22Rv1 (cell line): ENCODE measurements around the gene ARL10.

Experiments
- ZFX ChIP-seq: fragments of 450-650 bp; IDR thresholded peaks from 2 replicates; pipeline ENCODE4 v1.6.1; 2017; ENCODE audit warnings: antibody characterized with exemption, borderline replicate concordance
- TF ChIP-seq, protein P1 (sequence below): fragments of 450-650 bp; IDR thresholded peaks from 2 replicates; pipeline ENCODE4 v1.5.1; 2017; ENCODE audit warnings: mild to moderate bottlenecking

DNA sequence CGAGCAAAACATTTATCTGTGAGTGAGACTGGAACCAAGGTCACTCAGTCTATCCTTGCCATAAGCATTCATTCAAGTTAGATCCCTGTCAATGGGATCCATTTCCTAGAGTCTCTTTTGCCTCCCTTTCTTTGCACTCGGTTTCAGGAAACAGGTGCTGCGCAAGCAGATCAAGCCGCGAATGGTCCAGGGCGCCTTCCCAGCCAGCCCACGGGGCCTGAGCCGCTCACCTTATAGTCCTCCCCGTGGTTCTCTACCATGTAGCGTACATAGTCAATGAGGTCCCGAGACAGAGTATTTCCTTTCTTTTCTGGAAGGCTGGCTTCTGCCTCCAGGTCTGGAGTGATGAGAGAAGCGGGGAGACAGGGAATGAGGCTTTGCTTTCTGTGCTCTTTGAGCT is 19.7 kb downstream of the ARL10 start:
- TF ChIP-seq, protein P1, sequence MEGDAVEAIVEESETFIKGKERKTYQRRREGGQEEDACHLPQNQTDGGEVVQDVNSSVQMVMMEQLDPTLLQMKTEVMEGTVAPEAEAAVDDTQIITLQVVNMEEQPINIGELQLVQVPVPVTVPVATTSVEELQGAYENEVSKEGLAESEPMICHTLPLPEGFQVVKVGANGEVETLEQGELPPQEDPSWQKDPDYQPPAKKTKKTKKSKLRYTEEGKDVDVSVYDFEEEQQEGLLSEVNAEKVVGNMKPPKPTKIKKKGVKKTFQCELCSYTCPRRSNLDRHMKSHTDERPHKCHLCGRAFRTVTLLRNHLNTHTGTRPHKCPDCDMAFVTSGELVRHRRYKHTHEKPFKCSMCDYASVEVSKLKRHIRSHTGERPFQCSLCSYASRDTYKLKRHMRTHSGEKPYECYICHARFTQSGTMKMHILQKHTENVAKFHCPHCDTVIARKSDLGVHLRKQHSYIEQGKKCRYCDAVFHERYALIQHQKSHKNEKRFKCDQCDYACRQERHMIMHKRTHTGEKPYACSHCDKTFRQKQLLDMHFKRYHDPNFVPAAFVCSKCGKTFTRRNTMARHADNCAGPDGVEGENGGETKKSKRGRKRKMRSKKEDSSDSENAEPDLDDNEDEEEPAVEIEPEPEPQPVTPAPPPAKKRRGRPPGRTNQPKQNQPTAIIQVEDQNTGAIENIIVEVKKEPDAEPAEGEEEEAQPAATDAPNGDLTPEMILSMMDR: no peak
- TF ChIP-seq ZFX: no peak
